ENCODE data around the gene CARM1.
"Not testable (repeated sequence)": the region's sequence is repeated elsewhere in the genome, so short reads cannot be mapped to it uniquely, and the experiment has no call there.

Gene CARM1

GRCh38 chr19:10835754-10836478 is 35.4 kb upstream of the CARM1 start, which contains the start of gene TMED1:
TSS of gene TMED1 (minus strand) at chr19:10836212. CDS start at chr19:10836191, 21 bp downstream.
- H3K9ac ChIP-seq (ENCODE audit: low read length) = peak within 1 kb of the TSS; percentile 95
- peaks cover 11% of the 10 kb centered on the region for H3K79me1 ChIP-seq (replicated peaks; ENCODE audit: low read length, poor library complexity, severe bottlenecking)
- peak within 1 kb of the TSS; percentile 87 for H2AFZ ChIP-seq (ENCODE audit: low read depth, low read length)
- H3K14ac ChIP-seq (ENCODE audit: low read length in 2 of 2) = peak within 1 kb of the TSS in 1 of 2 experiments; percentile 57
- H4K8ac ChIP-seq (ENCODE audit: low read length) = peak within 1 kb of the TSS; percentile 100
- H3K23ac ChIP-seq (ENCODE audit: low read length in 2 of 2) = no peak within 1 kb of the TSS
- peak within 1 kb of the TSS; percentile 99 for H2BK15ac ChIP-seq (ENCODE audit: low read depth, poor library complexity, severe bottlenecking)
- peak within 1 kb of the TSS; percentile 95 for H2BK120ac ChIP-seq (ENCODE audit: low read depth, low read length)
- WGBS = 1% methylated on average over 50 of the region's 50 CpGs
- peak; percentile 99 for DNase-seq
- H2BK12ac ChIP-seq (ENCODE audit: low read length in 2 of 2) = peak within 1 kb of the TSS; percentile 37 to 81
- H3K4me1 ChIP-seq (ENCODE audit: control insufficient read depth, insufficient read depth, low read depth, low read length) = peaks cover 13% of the 10 kb centered on the region
- peak within 1 kb of the TSS; percentile 68 to 87 for H3K4me3 ChIP-seq (ENCODE audit: insufficient read depth in 1 of 2, low read depth in 1 of 2, low read length in 2 of 2)
- peaks cover 4% of the 10 kb centered on the region for H3K9me3 ChIP-seq (ENCODE audit: control insufficient read depth, low read length)
- H3K18ac ChIP-seq (ENCODE audit: low read depth in 1 of 2, low read length in 2 of 2) = peak within 1 kb of the TSS; percentile 93 to 97
- no peaks in the 10 kb centered on the region for H3K27me3 ChIP-seq (ENCODE audit: control insufficient read depth in 1 of 2, insufficient read depth in 1 of 2, low read length in 2 of 2)
- peak within 1 kb of the TSS; percentile 98 for H3K27ac ChIP-seq (ENCODE audit: low read length, poor library complexity, severe bottlenecking)
- H3K4me2 ChIP-seq (ENCODE audit: low read length, poor library complexity, severe bottlenecking) = peak within 1 kb of the TSS; percentile 66
- peak within 1 kb of the TSS; percentile 81 for H2BK5ac ChIP-seq (ENCODE audit: low read depth, low read length, poor library complexity, severe bottlenecking)
- peaks cover 36 to 41% of the 10 kb centered on the region in 2 experiments for H3K36me3 ChIP-seq (ENCODE audit: control insufficient read depth in 1 of 2, insufficient read depth in 2 of 2, low read depth in 1 of 2, low read length in 2 of 2)
- peak within 1 kb of the TSS; percentile 76 to 86 for H3K4ac ChIP-seq (ENCODE audit: low read depth in 1 of 2, low read length in 2 of 2)
- peak within 1 kb of the TSS; percentile 77 for H2AK5ac ChIP-seq (ENCODE audit: low read length, severe bottlenecking)
- H4K91ac ChIP-seq (ENCODE audit: low read length) = peak within 1 kb of the TSS; percentile 99

GRCh38 chr19:10836479-10837330 is 34.6 kb upstream of the CARM1 start:
- H3K18ac ChIP-seq (ENCODE audit: low read depth in 1 of 2, low read length in 2 of 2) = peak overlapping the region; percentile 23 to 86
- H3K4me1 ChIP-seq (ENCODE audit: control insufficient read depth, insufficient read depth, low read depth, low read length) = peaks cover 13% of the 10 kb centered on the region
- no peaks in the 10 kb centered on the region for H3K27me3 ChIP-seq (ENCODE audit: control insufficient read depth in 1 of 2, insufficient read depth in 1 of 2, low read length in 2 of 2)
- no peak for DNase-seq
- H2AK5ac ChIP-seq (ENCODE audit: low read length, severe bottlenecking) = peak overlapping the region; percentile 77
- peak overlapping the region; percentile 66 for H3K4me2 ChIP-seq (ENCODE audit: low read length, poor library complexity, severe bottlenecking)
- no peak overlapping the region for H2BK120ac ChIP-seq (ENCODE audit: low read depth, low read length)
- H3K9me3 ChIP-seq (ENCODE audit: control insufficient read depth, low read length) = peaks cover 4% of the 10 kb centered on the region
- H4K8ac ChIP-seq (ENCODE audit: low read length) = peak overlapping the region; percentile 100
- peak overlapping the region; percentile 95 for H3K9ac ChIP-seq (ENCODE audit: low read length)
- H3K27ac ChIP-seq (ENCODE audit: low read length, poor library complexity, severe bottlenecking) = peak overlapping the region; percentile 98
- H3K14ac ChIP-seq (ENCODE audit: low read length in 2 of 2) = no peak overlapping the region
- peaks cover 32 to 33% of the 10 kb centered on the region in 2 experiments for H3K36me3 ChIP-seq (ENCODE audit: control insufficient read depth in 1 of 2, insufficient read depth in 2 of 2, low read depth in 1 of 2, low read length in 2 of 2)
- peak overlapping the region; percentile 87 for H2AFZ ChIP-seq (ENCODE audit: low read depth, low read length)
- no peak overlapping the region for H2BK15ac ChIP-seq (ENCODE audit: low read depth, poor library complexity, severe bottlenecking)
- H3K23ac ChIP-seq (ENCODE audit: low read length in 2 of 2) = no peak overlapping the region
- peak overlapping the region; percentile 81 for H2BK5ac ChIP-seq (ENCODE audit: low read depth, low read length, poor library complexity, severe bottlenecking)
- 57% methylated on average over 38 of the region's 38 CpGs for WGBS
- peak overlapping the region; percentile 7 for H4K91ac ChIP-seq (ENCODE audit: low read length)
- peak overlapping the region; percentile 5 to 87 for H3K4me3 ChIP-seq (ENCODE audit: insufficient read depth in 1 of 2, low read depth in 1 of 2, low read length in 2 of 2)
- H3K4ac ChIP-seq (ENCODE audit: low read depth in 1 of 2, low read length in 2 of 2) = peak overlapping the region; percentile 7 to 42
- H2BK12ac ChIP-seq (ENCODE audit: low read length in 2 of 2) = peak overlapping the region in 1 of 2 experiments; percentile 37
- H3K79me1 ChIP-seq (replicated peaks; ENCODE audit: low read length, poor library complexity, severe bottlenecking) = peaks cover 11% of the 10 kb centered on the region

GRCh38 chr19:10837649-10838048 is 33.7 kb upstream of the CARM1 start:
- not testable (repeated sequence) for H3K4me3 ChIP-seq (ENCODE audit: insufficient read depth in 1 of 2, low read depth in 1 of 2, low read length in 2 of 2); H4K8ac ChIP-seq (ENCODE audit: low read length); H3K14ac ChIP-seq (ENCODE audit: low read length in 2 of 2); H3K9me3 ChIP-seq (ENCODE audit: control insufficient read depth, low read length); DNase-seq; H2BK15ac ChIP-seq (ENCODE audit: low read depth, poor library complexity, severe bottlenecking); H3K4ac ChIP-seq (ENCODE audit: low read depth in 1 of 2, low read length in 2 of 2); H2BK5ac ChIP-seq (ENCODE audit: low read depth, low read length, poor library complexity, severe bottlenecking); H4K91ac ChIP-seq (ENCODE audit: low read length); H2BK120ac ChIP-seq (ENCODE audit: low read depth, low read length); H2BK12ac ChIP-seq (ENCODE audit: low read length in 2 of 2); H3K79me1 ChIP-seq (replicated peaks; ENCODE audit: low read length, poor library complexity, severe bottlenecking); H3K4me2 ChIP-seq (ENCODE audit: low read length, poor library complexity, severe bottlenecking); H3K18ac ChIP-seq (ENCODE audit: low read depth in 1 of 2, low read length in 2 of 2); H3K23ac ChIP-seq (ENCODE audit: low read length in 2 of 2); H2AFZ ChIP-seq (ENCODE audit: low read depth, low read length); H3K27me3 ChIP-seq (ENCODE audit: control insufficient read depth in 1 of 2, insufficient read depth in 1 of 2, low read length in 2 of 2); H2AK5ac ChIP-seq (ENCODE audit: low read length, severe bottlenecking); H3K27ac ChIP-seq (ENCODE audit: low read length, poor library complexity, severe bottlenecking); H3K9ac ChIP-seq (ENCODE audit: low read length)
- 95% methylated on average over 7 of the region's 7 CpGs for WGBS
- peaks cover 13% of the 10 kb centered on the region for H3K4me1 ChIP-seq (ENCODE audit: control insufficient read depth, insufficient read depth, low read depth, low read length)
- peaks cover 23 to 24% of the 10 kb centered on the region in 2 experiments for H3K36me3 ChIP-seq (ENCODE audit: control insufficient read depth in 1 of 2, insufficient read depth in 2 of 2, low read depth in 1 of 2, low read length in 2 of 2)

DNA sequence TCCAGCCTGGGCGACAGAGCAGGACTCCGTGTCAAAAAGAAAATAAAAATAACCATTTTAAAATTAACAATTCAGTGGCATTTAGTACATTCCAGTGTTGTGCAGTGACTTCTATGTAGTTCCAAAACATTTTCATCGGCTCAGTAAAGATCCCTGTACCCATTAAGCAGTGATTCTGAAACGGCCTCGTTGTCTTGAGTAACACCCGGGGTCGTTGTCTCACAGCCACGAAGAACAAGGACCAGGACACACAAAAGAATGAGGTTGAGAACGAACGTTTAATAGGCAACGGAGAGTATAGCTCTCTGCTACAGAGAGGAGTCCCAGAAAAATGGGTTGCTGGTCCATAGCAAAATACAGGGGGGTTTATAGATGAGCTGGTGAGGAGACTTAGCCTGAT is 33.0 kb upstream of the CARM1 start:
- Histone ChIP-seq H3K4ac (ENCODE audit: low read depth in 1 of 2, low read length in 2 of 2) (no peak overlapping the region), H3K4me3 (ENCODE audit: insufficient read depth in 1 of 2, low read depth in 1 of 2, low read length in 2 of 2) (no peak overlapping the region), H3K9me3 (ENCODE audit: control insufficient read depth, low read length) (peaks cover 4% of the 10 kb centered on the region), H3K14ac (ENCODE audit: low read length in 2 of 2) (no peak overlapping the region), H4K8ac (ENCODE audit: low read length) (no peak overlapping the region), H3K27ac (ENCODE audit: low read length, poor library complexity, severe bottlenecking) (no peak overlapping the region), H3K23ac (ENCODE audit: low read length in 2 of 2) (no peak overlapping the region), H2BK12ac (ENCODE audit: low read length in 2 of 2) (no peak overlapping the region), H2BK15ac (ENCODE audit: low read depth, poor library complexity, severe bottlenecking) (no peak overlapping the region), H2AFZ (ENCODE audit: low read depth, low read length) (no peak overlapping the region), H4K91ac (ENCODE audit: low read length) (no peak overlapping the region), H3K4me1 (ENCODE audit: control insufficient read depth, insufficient read depth, low read depth, low read length) (peaks cover 13% of the 10 kb centered on the region), H2AK5ac (ENCODE audit: low read length, severe bottlenecking) (no peak overlapping the region), H3K18ac (ENCODE audit: low read depth in 1 of 2, low read length in 2 of 2) (no peak overlapping the region), H2BK120ac (ENCODE audit: low read depth, low read length) (no peak overlapping the region), H3K27me3 (ENCODE audit: control insufficient read depth in 1 of 2, insufficient read depth in 1 of 2, low read length in 2 of 2) (no peaks in the 10 kb centered on the region), H3K9ac (ENCODE audit: low read length) (no peak overlapping the region), H3K36me3 (ENCODE audit: control insufficient read depth in 1 of 2, insufficient read depth in 2 of 2, low read depth in 1 of 2, low read length in 2 of 2) (peaks cover 15 to 17% of the 10 kb centered on the region in 2 experiments), H2BK5ac (ENCODE audit: low read depth, low read length, poor library complexity, severe bottlenecking) (no peak overlapping the region), H3K4me2 (ENCODE audit: low read length, poor library complexity, severe bottlenecking) (no peak overlapping the region), H3K79me1 (replicated peaks; ENCODE audit: low read length, poor library complexity, severe bottlenecking) (peaks cover 2% of the 10 kb centered on the region)
- DNase-seq = no peak
- WGBS = 74% methylated on average over 9 of the region's 11 CpGs

Data from mesenchymal stem cell (in vitro differentiated cells and primary cell).